HepG2 (cell line): ENCODE measurements around the gene SLC45A3. TPM values are rescaled to one million over a fixed set of nuclear protein-coding genes. Genes with fewer than 3 reads are reported as not detected.

Experiments
- ADNP ChIP-seq: sonication (generic); formaldehyde crosslinking; IDR thresholded peaks from 2 replicates; pipeline ENCODE4 v1.4.0; 2020; ENCODE audit warnings: missing genetic modification reagents
- EHMT2 ChIP-seq: fragments of 200-600 bp; sonication (generic); IDR thresholded peaks from 2 replicates; pipeline ENCODE4 v1.7.0; 2017; ENCODE audit warnings: antibody characterized with exemption, low read depth, low read length, borderline replicate concordance
- GTF2F1 ChIP-seq: fragments of 150-350 bp; IDR thresholded peaks from 2 replicates; pipeline ENCODE4 v1.6.1; 2014; ENCODE audit warnings: low read length
- HNRNPUL1 ChIP-seq: fragments of 200-400 bp; formaldehyde crosslinking; IDR thresholded peaks from 2 replicates; pipeline ENCODE4 v1.6.1; 2017; ENCODE audit warnings: low read depth, mild to moderate bottlenecking, low read length, moderate library complexity
- IRF2 ChIP-seq: IDR thresholded peaks from 2 replicates; pipeline ENCODE4 v1.6.1; 2018; ENCODE audit warnings: missing genetic modification reagents, missing compliant biosample characterization
- MAF1 ChIP-seq: sonication (generic); formaldehyde crosslinking; IDR thresholded peaks from 2 replicates; pipeline ENCODE4 v1.5.0; 2020; ENCODE audit warnings: missing genetic modification reagents, borderline replicate concordance
- MEIS2 ChIP-seq: sonication (generic); formaldehyde crosslinking; IDR thresholded peaks from 2 replicates; pipeline ENCODE4 v1.9.0; 2021; ENCODE audit warnings: mild to moderate bottlenecking, missing genetic modification reagents
- PAF1 ChIP-seq: IDR thresholded peaks from 2 replicates; pipeline ENCODE4 v1.6.1; 2016; ENCODE audit warnings: missing genetic modification reagents, missing compliant biosample characterization
- RFX5 ChIP-seq: IDR thresholded peaks from 2 replicates; pipeline ENCODE4 v1.6.1; 2011; ENCODE audit warnings: low read depth, low read length, improper control_type of control experiment
- SMAD3 ChIP-seq: sonication (generic); formaldehyde crosslinking; IDR thresholded peaks from 2 replicates; pipeline ENCODE4 v1.4.0; 2020; ENCODE audit warnings: missing genetic modification reagents
- SMARCC2 ChIP-seq: fragments of 450-650 bp; IDR thresholded peaks from 2 replicates; pipeline ENCODE4 v1.6.1; 2017; ENCODE audit warnings: antibody characterized with exemption, mild to moderate bottlenecking
- SOX6 ChIP-seq, 2 experiments: fragments of 450-650 bp in 1 of 2; sonication (generic) in 1 of 2; formaldehyde crosslinking in 1 of 2; IDR thresholded peaks; 2 replicates each; pipeline versions ENCODE4 v1.4.0 to v1.6.1; 2017 to 2020; ENCODE audit warnings: antibody characterized with exemption in 1 of 2, mild to moderate bottlenecking in 1 of 2, missing genetic modification reagents in 1 of 2
- SRF ChIP-seq: IDR thresholded peaks from 2 replicates; pipeline ENCODE4 v1.6.1; 2011; ENCODE audit warnings: mild to moderate bottlenecking, low read depth, low read length, moderate library complexity
- TARDBP ChIP-seq: sonication (generic); formaldehyde crosslinking; IDR thresholded peaks from 2 replicates; pipeline ENCODE4 v1.8.0; 2022; ENCODE audit warnings: mild to moderate bottlenecking, missing genetic modification reagents
- U2AF1 ChIP-seq: fragments of 200-400 bp; formaldehyde crosslinking; optimal IDR thresholded peaks from 2 replicates; pipeline ENCODE3; 2017; ENCODE audit warnings: mild to moderate bottlenecking, low read depth, low read length
- ZMYM3 ChIP-seq: sonication (generic); formaldehyde crosslinking; IDR thresholded peaks from 2 replicates; pipeline ENCODE4 v1.5.1; 2020; ENCODE audit warnings: mild to moderate bottlenecking, missing genetic modification reagents
- ZNF143 ChIP-seq: sonication (generic); formaldehyde crosslinking; IDR thresholded peaks from 2 replicates; pipeline ENCODE4 v1.4.0; 2020; ENCODE audit warnings: missing genetic modification reagents
- ZNF234 ChIP-seq: sonication (generic); formaldehyde crosslinking; conservative IDR thresholded peaks from 2 replicates; pipeline ENCODE4 v1.5.1; 2020; ENCODE audit warnings: mild to moderate bottlenecking, missing genetic modification reagents
- ZNF331 ChIP-seq: sonication (generic); formaldehyde crosslinking; IDR thresholded peaks from 2 replicates; pipeline ENCODE4 v1.4.0; 2020; ENCODE audit warnings: missing genetic modification reagents
- ZNF883 ChIP-seq: sonication (generic); formaldehyde crosslinking; IDR thresholded peaks from 2 replicates; pipeline ENCODE4 v1.5.1; 2020; ENCODE audit warnings: mild to moderate bottlenecking, missing genetic modification reagents; ENCODE audit errors: not compliant biosample characterization
- polyA plus RNA-seq, 8 experiments: library from polyadenylated mRNA; depleted of rRNA in 3 of 8; stranded (reverse) in 7 of 8; unstranded in 1 of 8; fragments of >200 nt; fragmentation: Illumina TruSeq in 4 of 8; extraction: Trizol in 4 of 8; gene quantifications; 2 replicates each; pipeline versions ENCODE4 v1.2.1 to v1.2.3, GENCODE V29; 2011 to 2016; ENCODE audit warnings: low read depth in 4 of 8, missing spikeins in 1 of 8, mixed read lengths in 1 of 8; ENCODE audit not compliant: insufficient read depth in 1 of 8
- total RNA-seq, 5 experiments: library from RNA; depleted of rRNA; stranded (reverse); fragments of >200 nt; fragmentation: Illumina TruSeq; extraction: Trizol; gene quantifications; 2 replicates each; pipeline ENCODE4 v1.2.3, GENCODE V29; 2016; ENCODE audit warnings: low read depth in 1 of 5
- TF ChIP-seq, protein P1 (sequence below): sonication (generic); formaldehyde crosslinking; IDR thresholded peaks from 2 replicates; pipeline ENCODE4 v1.4.0; 2020; ENCODE audit warnings: missing genetic modification reagents
- TF ChIP-seq, protein P2 (sequence below): sonication (generic); formaldehyde crosslinking; IDR thresholded peaks from 2 replicates; pipeline ENCODE4 v1.5.1; 2020; ENCODE audit warnings: mild to moderate bottlenecking, missing genetic modification reagents, moderate library complexity
- TF ChIP-seq, protein P3 (sequence below): sonication (generic); formaldehyde crosslinking; IDR thresholded peaks from 2 replicates; pipeline ENCODE4 v1.5.0; 2020; ENCODE audit warnings: missing genetic modification reagents

Gene SLC45A3
- total and polyA plus RNA-seq, 2 of the 13 experiments (the other 11 are each of a cell fraction or from before 2014, with no cell fraction given): 3.4 to 4.1 TPM

DNA sequence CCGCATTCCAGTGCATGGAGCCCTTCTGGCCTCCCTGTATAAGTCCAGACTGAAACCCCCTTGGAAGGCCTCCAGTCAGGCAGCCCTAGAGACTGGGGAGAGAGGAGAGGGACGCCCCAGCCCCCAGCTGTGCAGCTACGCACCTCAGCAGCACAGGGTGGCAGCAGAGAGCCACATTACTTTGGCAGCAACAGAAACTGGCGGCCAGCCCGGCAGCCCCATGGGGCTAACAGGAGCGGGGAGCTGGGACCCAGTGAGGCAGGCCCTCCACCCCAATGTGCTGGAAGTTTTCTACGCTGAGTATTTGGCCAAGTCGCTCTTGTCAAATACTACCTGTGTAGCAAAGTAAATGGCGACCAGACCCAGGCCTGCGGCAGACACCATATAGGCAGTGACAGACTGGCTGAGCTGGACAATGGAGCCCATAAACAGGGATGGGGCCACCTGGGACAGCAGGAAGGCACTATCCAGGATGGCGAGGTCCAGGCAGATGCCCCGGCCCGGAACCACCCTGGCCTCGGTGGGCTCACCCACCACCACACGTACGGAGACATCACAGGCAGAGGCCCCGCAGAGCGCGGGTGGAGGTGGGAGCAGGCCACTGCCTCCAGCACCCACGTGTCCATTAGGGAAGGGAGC lies 21.2 kb downstream of the SLC45A3 start (continued):
- TF ChIP-seq, protein P1, sequence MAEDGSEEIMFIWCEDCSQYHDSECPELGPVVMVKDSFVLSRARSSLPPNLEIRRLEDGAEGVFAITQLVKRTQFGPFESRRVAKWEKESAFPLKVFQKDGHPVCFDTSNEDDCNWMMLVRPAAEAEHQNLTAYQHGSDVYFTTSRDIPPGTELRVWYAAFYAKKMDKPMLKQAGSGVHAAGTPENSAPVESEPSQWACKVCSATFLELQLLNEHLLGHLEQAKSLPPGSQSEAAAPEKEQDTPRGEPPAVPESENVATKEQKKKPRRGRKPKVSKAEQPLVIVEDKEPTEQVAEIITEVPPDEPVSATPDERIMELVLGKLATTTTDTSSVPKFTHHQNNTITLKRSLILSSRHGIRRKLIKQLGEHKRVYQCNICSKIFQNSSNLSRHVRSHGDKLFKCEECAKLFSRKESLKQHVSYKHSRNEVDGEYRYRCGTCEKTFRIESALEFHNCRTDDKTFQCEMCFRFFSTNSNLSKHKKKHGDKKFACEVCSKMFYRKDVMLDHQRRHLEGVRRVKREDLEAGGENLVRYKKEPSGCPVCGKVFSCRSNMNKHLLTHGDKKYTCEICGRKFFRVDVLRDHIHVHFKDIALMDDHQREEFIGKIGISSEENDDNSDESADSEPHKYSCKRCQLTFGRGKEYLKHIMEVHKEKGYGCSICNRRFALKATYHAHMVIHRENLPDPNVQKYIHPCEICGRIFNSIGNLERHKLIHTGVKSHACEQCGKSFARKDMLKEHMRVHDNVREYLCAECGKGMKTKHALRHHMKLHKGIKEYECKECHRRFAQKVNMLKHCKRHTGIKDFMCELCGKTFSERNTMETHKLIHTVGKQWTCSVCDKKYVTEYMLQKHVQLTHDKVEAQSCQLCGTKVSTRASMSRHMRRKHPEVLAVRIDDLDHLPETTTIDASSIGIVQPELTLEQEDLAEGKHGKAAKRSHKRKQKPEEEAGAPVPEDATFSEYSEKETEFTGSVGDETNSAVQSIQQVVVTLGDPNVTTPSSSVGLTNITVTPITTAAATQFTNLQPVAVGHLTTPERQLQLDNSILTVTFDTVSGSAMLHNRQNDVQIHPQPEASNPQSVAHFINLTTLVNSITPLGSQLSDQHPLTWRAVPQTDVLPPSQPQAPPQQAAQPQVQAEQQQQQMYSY: no peak
- peak; percentile 19; the same call in 1 of the 2 replicates for TF ChIP-seq ZNF331
- no peak for TF ChIP-seq SMARCC2
- no peak for TF ChIP-seq PAF1
- TF ChIP-seq ZNF143 (CRISPR knock-in tag): no peak
- no peak for TF ChIP-seq RFX5
- no peak for TF ChIP-seq GTF2F1
- 0 out of 2 replicates have a peak, but pooled peaks have one; percentile 45 for TF ChIP-seq SMAD3 (CRISPR knock-in tag)
- TF ChIP-seq U2AF1: no peak
- 0 out of 2 replicates have a peak, but pooled peaks have one; percentile 23 for TF ChIP-seq IRF2 (CRISPR knock-in tag)
- TF ChIP-seq MAF1 (CRISPR knock-in tag): no peak
- TF ChIP-seq SRF: no peak
- TF ChIP-seq ZNF883: peak; percentile 34
- no peak for TF ChIP-seq EHMT2
- no peak for TF ChIP-seq ZMYM3 (CRISPR knock-in tag)
- no peak for TF ChIP-seq MEIS2 (CRISPR knock-in tag)
- TF ChIP-seq HNRNPUL1: no peak
- TF ChIP-seq, protein P2, sequence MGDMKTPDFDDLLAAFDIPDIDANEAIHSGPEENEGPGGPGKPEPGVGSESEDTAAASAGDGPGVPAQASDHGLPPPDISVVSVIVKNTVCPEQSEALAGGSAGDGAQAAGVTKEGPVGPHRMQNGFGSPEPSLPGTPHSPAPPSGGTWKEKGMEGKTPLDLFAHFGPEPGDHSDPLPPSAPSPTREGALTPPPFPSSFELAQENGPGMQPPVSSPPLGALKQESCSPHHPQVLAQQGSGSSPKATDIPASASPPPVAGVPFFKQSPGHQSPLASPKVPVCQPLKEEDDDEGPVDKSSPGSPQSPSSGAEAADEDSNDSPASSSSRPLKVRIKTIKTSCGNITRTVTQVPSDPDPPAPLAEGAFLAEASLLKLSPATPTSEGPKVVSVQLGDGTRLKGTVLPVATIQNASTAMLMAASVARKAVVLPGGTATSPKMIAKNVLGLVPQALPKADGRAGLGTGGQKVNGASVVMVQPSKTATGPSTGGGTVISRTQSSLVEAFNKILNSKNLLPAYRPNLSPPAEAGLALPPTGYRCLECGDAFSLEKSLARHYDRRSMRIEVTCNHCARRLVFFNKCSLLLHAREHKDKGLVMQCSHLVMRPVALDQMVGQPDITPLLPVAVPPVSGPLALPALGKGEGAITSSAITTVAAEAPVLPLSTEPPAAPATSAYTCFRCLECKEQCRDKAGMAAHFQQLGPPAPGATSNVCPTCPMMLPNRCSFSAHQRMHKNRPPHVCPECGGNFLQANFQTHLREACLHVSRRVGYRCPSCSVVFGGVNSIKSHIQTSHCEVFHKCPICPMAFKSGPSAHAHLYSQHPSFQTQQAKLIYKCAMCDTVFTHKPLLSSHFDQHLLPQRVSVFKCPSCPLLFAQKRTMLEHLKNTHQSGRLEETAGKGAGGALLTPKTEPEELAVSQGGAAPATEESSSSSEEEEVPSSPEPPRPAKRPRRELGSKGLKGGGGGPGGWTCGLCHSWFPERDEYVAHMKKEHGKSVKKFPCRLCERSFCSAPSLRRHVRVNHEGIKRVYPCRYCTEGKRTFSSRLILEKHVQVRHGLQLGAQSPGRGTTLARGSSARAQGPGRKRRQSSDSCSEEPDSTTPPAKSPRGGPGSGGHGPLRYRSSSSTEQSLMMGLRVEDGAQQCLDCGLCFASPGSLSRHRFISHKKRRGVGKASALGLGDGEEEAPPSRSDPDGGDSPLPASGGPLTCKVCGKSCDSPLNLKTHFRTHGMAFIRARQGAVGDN: peak; percentile 66
- TF ChIP-seq ADNP (CRISPR knock-in tag): no peak
- no peak for TF ChIP-seq ZNF234 (CRISPR knock-in tag)
- no peak for TF ChIP-seq SOX6 (IDR thresholded peaks at IDR 0.05)
- TF ChIP-seq SOX6 (CRISPR knock-in tag; IDR thresholded peaks at IDR 0.05): no peak
- TF ChIP-seq, protein P3, sequence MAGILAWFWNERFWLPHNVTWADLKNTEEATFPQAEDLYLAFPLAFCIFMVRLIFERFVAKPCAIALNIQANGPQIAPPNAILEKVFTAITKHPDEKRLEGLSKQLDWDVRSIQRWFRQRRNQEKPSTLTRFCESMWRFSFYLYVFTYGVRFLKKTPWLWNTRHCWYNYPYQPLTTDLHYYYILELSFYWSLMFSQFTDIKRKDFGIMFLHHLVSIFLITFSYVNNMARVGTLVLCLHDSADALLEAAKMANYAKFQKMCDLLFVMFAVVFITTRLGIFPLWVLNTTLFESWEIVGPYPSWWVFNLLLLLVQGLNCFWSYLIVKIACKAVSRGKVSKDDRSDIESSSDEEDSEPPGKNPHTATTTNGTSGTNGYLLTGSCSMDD (CRISPR knock-in tag): no peak
- no peak for TF ChIP-seq TARDBP (CRISPR knock-in tag)
